Nephron (organoid): ENCODE data around the gene GFAP.
A peak's percentile ranks its signal among the peaks of the same experiment; 100 is the strongest.

Source experiments
- H3K27ac Mint-ChIP-seq, 3 experiments: 2 replicates each; pipeline ENCODE4 v1.8.0; 2020; ENCODE audit warnings: mixed read lengths in 3 of 3, mild to moderate bottlenecking in 2 of 3, moderate library complexity in 1 of 3
- H3K27me3 Mint-ChIP-seq: 2 replicates; pipeline ENCODE4 v1.8.0; 2021; ENCODE audit warnings: low read depth, mild to moderate bottlenecking, moderate library complexity, mixed read lengths
- H3K36me3 Mint-ChIP-seq: 2 replicates; pipeline ENCODE4 v1.8.0; 2020; ENCODE audit warnings: low read depth, mixed read lengths
- H3K4me1 Mint-ChIP-seq: 2 replicates; pipeline ENCODE4 v1.8.0; 2020; ENCODE audit warnings: mixed read lengths
- H3K4me3 Mint-ChIP-seq, 3 experiments: 2 replicates each; pipeline ENCODE4 v1.8.0; 2020; ENCODE audit warnings: mild to moderate bottlenecking in 3 of 3, mixed read lengths in 3 of 3, moderate library complexity in 2 of 3
- H3K9me3 Mint-ChIP-seq: 2 replicates; pipeline ENCODE4 v1.8.0; 2020; ENCODE audit warnings: mixed read lengths
- CTCF ChIP-seq, 3 experiments: fragments of 200-600 bp; sonication (generic); IDR thresholded peaks; one replicate each; pipeline ENCODE4 v1.5.0; 2021; ENCODE audit warnings: antibody characterized with exemption in 3 of 3; ENCODE audit not compliant: unreplicated experiment in 3 of 3

The GFAP gene

GRCh38 chr17:44915321-44915726 lies at the start of gene GFAP:
Gene GFAP (minus strand): TSS chr17:44915500. CDS start chr17:44915486, 14 bp downstream.
- peaks cover 5% of the 10 kb centered on the region for H3K4me1 Mint-ChIP-seq
- peak within 1 kb of the TSS in 2 of 3 experiments; percentile 32 to 58 for H3K27ac Mint-ChIP-seq

GRCh38 chr17:44961921-44962350 lies 46.6 kb upstream of the GFAP start:
- peaks cover 11% of the 10 kb centered on the region for H3K4me1 Mint-ChIP-seq
- peaks cover 50% of the 10 kb centered on the region for H3K27me3 Mint-ChIP-seq
- no peaks in the 10 kb centered on the region for H3K36me3 Mint-ChIP-seq
- H3K4me3 Mint-ChIP-seq, result no peak overlapping the region
- no peak for TF ChIP-seq CTCF (IDR thresholded peaks at IDR 0.05; ENCODE audit: unreplicated experiment in 3 of 3)
- no peaks in the 10 kb centered on the region for H3K9me3 Mint-ChIP-seq
- no peak overlapping the region for H3K27ac Mint-ChIP-seq

More at GRCh38 chr17:44915321-44915726, at the start of gene GFAP:
- Mint-ChIP-seq H3K9me3 (no peaks in the 10 kb centered on the region), H3K27me3 (peaks cover 50% of the 10 kb centered on the region), H3K36me3 (no peaks in the 10 kb centered on the region), H3K4me3 (no peak within 1 kb of the TSS)
- no peak for TF ChIP-seq CTCF (IDR thresholded peaks at IDR 0.05; ENCODE audit: unreplicated experiment in 3 of 3)

GRCh38 chr17:44960691-44961090 lies 45.4 kb upstream of the GFAP start:
- no peaks in the 10 kb centered on the region for H3K36me3 Mint-ChIP-seq

DNA sequence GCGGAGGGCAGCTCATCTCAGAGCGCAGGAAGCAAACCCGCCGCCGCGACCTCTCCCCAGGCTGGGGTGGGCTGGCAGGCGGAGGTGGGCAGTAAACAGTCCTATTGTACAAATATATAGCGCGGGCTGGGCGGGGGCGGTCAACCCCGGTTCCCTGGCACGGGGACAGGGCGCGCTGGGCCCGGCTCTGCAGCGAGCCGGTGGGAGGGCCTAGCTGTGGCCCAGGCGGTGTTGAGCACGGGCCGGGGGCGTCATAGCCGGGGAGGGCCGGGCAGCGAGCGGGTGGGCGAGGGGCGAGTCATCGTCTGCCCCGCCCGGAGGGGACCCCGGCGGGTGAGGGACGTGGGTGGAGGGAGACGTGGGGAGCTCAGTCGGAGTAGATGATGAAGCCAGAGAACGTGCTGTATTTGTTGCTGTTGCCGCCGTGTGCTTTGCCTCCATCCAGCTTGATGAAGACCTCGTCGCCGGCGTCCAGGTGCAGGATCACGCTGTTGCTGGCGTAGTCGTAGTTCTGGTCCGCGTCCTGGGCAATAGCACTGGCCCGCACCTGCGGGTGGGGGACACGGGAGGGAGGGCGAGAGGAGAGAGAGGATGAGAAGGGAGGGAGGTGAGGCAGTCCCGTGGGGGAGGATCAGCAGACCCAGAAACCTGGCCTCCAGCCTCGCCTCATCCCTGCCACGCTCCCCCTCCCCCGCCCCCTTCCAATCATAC lies 44.7 kb upstream of the GFAP start:
- peaks cover 46% of the 10 kb centered on the region for H3K27me3 Mint-ChIP-seq
- H3K27ac Mint-ChIP-seq, result no peak overlapping the region
- H3K36me3 Mint-ChIP-seq, result no peaks in the 10 kb centered on the region
- peaks cover 10% of the 10 kb centered on the region for H3K4me1 Mint-ChIP-seq
- no peaks in the 10 kb centered on the region for H3K9me3 Mint-ChIP-seq
- TF ChIP-seq CTCF (IDR thresholded peaks at IDR 0.05; ENCODE audit: unreplicated experiment in 3 of 3), result no peak
- H3K4me3 Mint-ChIP-seq, result no peak overlapping the region

More at GRCh38 chr17:44960691-44961090, 45.4 kb upstream of the GFAP start:
- Mint-ChIP-seq H3K27ac (no peak overlapping the region), H3K27me3 (peaks cover 46% of the 10 kb centered on the region), H3K9me3 (no peaks in the 10 kb centered on the region), H3K4me1 (peaks cover 12% of the 10 kb centered on the region), H3K4me3 (no peak overlapping the region)
- TF ChIP-seq CTCF (IDR thresholded peaks at IDR 0.05; ENCODE audit: unreplicated experiment in 3 of 3), result no peak

DNA sequence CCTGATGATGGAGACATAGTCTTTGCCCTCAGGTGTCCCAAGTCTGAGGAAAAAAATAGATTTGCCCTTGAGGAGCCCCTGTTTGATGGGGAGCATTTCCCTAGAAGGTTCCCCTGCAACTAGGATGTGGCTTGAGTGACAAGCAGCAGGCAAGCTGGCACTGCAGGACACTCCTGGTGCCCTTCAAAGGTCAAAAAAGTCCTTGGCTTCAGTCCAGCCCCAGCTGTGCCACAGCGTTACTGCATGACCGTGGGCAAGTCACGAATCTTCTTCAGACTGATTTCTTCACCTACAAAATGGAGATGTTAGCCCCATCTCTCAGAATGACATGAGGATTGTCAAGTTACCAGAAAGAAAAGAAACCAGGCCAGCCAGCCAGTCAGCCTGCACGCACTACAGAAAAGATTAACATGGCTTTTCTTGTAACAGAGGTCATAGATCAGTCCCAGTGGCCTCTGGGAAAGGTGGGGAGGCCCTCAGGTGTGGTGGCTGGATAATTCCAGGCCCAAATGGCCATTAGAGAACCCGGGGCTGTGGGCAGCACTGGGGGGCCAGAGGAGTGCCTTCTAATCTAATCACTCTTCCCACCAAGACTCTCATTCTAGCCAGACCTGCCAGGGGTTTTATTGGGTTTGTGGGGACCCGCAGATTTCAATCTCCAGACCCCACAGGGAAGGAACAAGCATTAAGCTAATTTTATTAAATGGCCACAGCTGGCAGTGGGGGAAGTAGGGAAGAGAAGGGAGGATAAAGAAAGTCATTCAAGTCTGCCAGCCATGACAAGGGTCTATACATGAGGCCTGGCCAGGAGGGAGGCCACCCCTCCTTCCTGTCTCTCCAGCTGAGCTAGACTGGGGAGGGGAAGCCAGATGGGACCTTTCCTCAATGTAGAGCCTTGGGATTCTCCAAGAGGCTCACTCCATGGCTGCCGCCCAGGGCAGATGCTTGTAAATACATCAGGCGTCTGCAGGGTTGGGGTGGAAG lies 42.0 kb upstream of the GFAP start:
- no peaks in the 10 kb centered on the region for H3K9me3 Mint-ChIP-seq
- no peak overlapping the region for H3K4me3 Mint-ChIP-seq
- TF ChIP-seq CTCF (IDR thresholded peaks at IDR 0.05; ENCODE audit: unreplicated experiment in 3 of 3), result no peak
- no peak overlapping the region for H3K27ac Mint-ChIP-seq
- peaks cover 36% of the 10 kb centered on the region for H3K27me3 Mint-ChIP-seq
- peaks cover 10% of the 10 kb centered on the region for H3K4me1 Mint-ChIP-seq
- no peaks in the 10 kb centered on the region for H3K36me3 Mint-ChIP-seq
